HG03521 (cell line): ENCODE measurements around the gene HSF2.
"Not testable (repeated sequence)": the region's sequence is repeated elsewhere in the genome, so short reads cannot be mapped to it uniquely, and the experiment has no call there.

ENCODE experiments used
- ATAC-seq: cut with Tn5 transposase; IDR thresholded peaks from one replicate; pipeline ENCODE4 v1.9.1; 2021; ENCODE audit warnings: mild to moderate bottlenecking, moderate library complexity; ENCODE audit not compliant: unreplicated experiment

Gene HSF2

DNA sequence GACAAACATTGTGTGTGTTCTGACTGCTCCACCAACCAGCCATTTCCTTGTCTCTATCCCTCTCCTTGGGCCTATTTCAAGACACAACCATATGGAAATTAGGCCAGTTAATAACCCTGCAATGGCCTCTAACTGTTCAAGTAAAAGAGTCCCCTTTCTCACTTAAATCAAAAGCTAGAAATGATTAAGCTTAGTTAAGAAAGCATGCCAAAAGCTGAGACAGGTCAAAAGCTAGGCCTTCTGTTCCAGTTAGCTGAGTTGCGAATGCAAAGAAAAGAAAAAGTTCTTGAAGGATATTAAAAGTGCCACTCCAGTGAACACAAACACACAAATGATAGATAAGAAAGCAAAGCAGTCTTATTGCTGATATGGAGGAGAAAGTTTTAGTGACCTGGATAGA is 49.6 kb downstream of the HSF2 start:
- no peak for ATAC-seq

GRCh38 chr6:122452509-122452908 is 53.1 kb downstream of the HSF2 start:
- ATAC-seq: no peak

DNA sequence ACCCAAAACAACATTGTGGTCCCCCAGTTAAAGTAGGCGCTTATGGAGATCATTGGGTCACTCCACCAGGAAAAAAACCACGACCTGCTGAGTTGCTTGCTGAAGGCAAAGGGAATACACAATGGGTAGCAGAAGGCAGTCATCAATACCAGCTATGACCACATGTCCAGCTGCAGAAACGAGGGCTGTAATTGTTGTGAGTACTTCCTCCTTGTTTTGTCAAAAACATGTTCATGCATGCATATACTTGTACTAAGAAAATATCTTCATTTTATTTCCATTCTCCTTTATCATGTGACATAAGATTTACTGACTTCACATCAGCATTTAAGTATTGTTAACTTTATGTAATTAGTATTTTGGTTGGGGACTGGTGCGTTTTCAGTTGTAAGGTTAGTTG is 55.2 kb downstream of the HSF2 start:
- ATAC-seq: no peak

DNA sequence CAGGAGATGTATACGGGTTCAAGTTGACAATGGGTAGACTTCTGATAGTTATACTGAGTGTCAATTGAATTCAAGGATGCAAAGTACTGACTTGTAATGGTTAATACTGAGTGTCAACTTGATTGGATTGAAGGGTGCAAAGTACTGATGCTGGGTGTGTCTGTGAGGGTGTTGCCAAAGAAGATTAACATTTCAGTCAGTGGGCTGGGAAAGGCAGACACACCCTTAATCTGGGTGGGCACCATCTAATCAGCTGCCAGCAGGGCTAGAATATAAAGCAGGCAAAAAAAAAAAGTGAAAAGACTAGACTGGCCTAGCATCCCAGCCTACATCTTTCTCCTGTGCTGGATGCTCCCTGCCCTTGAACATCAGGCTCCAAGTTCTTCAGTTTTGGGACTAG is 55.7 kb downstream of the HSF2 start:
- not testable (repeated sequence) for ATAC-seq

GRCh38 chr6:122458087-122458486 is 58.6 kb downstream of the HSF2 start:
- no peak for ATAC-seq

- no peak for ATAC-seq
Observed at GRCh38 chr6:122459240-122459639, 59.8 kb downstream of the HSF2 start.

GRCh38 chr6:122459865-122460416 is 60.5 kb downstream of the HSF2 start:
- not testable (repeated sequence) for ATAC-seq

DNA sequence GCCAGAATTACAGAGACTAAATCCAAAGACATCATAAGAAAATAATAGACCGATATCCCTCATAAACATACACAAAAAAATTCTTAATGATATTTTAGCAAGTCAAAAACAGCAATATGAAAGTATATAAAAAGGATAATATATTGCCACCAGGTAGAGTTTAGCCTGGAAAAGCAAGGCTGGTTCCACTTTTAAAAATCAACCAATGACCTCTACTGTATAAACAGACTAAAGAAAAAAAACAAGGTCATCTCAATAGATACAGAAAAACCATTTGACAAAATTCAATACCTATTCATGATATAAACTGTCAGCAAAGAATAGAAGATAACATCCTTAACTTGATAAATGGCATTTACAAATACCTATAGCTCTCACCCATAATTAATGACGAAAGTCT is 62.4 kb downstream of the HSF2 start:
- ATAC-seq: no peak

GRCh38 chr6:122471107-122472021 is 71.9 kb downstream of the HSF2 start, which contains the start of gene SERINC1:
SERINC1 (minus strand) TSS chr6:122471807; CDS start chr6:122471737, 70 bp downstream.
- ATAC-seq: peak; percentile 99

- peak; percentile 48 for ATAC-seq
Observed at GRCh38 chr6:122472022-122472340, 72.5 kb downstream of the HSF2 start.

DNA sequence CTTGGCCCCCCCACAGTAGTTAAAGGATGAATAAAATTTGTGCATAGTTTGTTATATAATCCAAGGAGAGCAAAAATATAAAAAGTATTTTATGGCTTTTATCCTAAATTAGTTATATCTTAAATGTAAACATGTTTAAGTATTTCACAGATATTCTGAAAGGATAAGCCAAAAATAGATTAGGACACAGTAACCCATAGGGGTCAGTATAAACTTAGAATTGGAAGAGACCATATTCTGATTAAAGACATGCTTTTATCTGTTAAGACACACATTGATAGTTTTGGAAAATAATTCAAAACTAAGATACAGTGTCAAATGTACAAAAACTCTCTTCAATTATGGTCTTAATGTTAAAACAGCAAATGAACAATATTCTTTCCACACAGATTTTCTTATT is 76.7 kb downstream of the HSF2 start:
- no peak for ATAC-seq

- no peak for ATAC-seq
Observed at GRCh38 chr6:122482750-122483080, 83.3 kb downstream of the HSF2 start.
